Measurements from ENCODE around the gene DDX3Y. TPM values are rescaled to one million over a fixed set of nuclear protein-coding genes. Genes with fewer than 3 reads are reported as not detected.

Gene DDX3Y
- polyA plus RNA-seq = not detected

DNA sequence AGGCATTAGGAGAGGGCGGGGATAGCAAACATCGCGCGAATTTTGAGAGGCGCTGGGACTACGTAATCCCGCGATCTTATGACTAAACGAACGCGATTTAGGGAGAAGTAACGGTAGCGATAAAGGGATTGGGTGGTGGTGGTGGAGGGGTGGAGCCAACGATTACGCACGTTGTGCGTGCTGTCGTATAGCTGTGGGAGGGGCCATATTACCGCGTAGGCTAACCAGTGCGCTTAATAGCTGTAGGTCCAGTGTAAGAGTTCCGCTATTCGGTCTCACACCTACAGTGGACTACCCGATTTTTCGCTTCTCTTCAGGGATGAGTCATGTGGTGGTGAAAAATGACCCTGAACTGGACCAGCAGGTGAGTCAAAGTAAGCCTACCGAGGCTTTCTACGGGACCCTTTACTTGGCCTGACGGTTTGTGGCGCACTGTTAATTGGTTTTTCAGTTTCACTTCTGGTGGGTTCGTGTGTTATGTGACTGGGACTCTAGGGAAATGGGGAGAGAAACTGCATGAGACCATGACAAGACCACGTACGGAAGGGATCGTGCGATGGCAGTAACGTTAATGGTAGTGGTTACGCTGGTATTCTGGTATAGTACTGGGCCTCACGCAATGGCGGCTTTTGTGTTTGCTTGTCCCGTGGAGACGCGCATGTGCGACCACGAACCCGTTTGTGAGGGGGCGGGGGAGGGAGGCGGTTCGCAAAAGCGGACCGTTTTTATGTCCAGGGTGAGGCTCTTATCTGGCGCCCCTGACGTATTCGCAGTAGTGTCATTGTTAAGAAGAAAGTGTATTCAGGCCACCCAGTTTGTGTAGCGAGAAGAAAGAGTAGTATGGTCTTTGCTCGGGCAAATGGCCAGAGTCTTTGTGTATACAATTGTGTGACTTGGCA is at the start of gene DDX3Y:
TSS of gene DDX3Y (plus strand) at position 251 of the 899 bp plus-strand sequence. CDS start at position 320, 69 bp downstream.
- no peaks in the 10 kb centered on the region for H3K27me3 Mint-ChIP-seq
- no peaks in the 10 kb centered on the region for H3K9me3 Mint-ChIP-seq
- no peaks in the 10 kb centered on the region for H3K36me3 Mint-ChIP-seq
- no peak within 1 kb of the TSS for H3K27ac Mint-ChIP-seq
- no peaks in the 10 kb centered on the region for H3K4me1 Mint-ChIP-seq
- H3K4me3 Mint-ChIP-seq = no peak within 1 kb of the TSS

DNA sequence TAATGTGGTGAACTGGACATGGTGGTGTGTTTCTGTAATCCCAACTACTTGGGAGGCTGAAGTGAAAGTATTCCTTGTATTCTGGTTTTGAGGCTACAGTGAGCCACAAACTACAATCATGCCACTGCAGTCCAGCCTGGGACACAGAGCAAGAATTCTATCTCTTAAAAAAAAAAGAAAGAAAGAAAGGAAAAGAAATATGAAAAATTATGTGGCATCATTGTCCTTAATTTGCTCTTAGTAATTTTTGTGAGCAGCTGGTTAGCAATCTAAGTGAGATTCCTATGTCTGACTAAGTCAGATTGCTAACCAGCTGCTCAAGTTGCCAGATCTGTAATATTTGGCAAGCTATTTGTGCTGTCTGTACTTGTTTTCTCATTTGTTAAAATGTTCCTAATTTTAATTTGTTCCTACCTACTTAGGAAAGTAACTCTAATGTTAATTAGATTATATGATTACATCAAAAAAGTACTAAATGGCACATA is 48.8 kb upstream of the DDX3Y start:
- Mint-ChIP-seq H3K9me3 (no peaks in the 10 kb centered on the region), H3K36me3 (no peaks in the 10 kb centered on the region), H3K27me3 (no peaks in the 10 kb centered on the region), H3K4me3 (no peak overlapping the region), H3K27ac (no peak overlapping the region), H3K4me1 (no peaks in the 10 kb centered on the region)

DNA sequence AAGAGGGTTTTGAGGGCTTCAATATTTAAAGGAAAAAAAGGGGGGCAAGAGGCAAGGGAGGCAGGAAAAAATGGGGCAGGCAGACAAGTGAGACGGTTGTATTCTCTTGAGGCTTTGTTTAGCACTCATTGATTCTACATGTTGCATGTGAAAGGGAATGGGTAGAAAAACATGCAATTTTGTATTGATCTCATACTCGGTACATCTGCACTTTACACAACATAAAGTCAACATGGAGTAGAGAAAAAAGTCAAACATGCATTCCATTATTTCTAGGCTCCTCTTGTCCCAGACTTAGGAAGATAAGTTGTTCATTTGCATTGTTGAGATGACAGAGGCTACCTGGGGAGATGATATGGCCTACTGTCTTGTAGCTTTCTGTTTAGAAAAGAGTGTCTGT is 36.7 kb upstream of the DDX3Y start:
- H3K9me3 Mint-ChIP-seq = no peaks in the 10 kb centered on the region
- no peaks in the 10 kb centered on the region for H3K36me3 Mint-ChIP-seq
- H3K27me3 Mint-ChIP-seq = no peaks in the 10 kb centered on the region
- no peak overlapping the region for H3K27ac Mint-ChIP-seq
- no peak overlapping the region for H3K4me3 Mint-ChIP-seq
- no peaks in the 10 kb centered on the region for H3K4me1 Mint-ChIP-seq

DNA sequence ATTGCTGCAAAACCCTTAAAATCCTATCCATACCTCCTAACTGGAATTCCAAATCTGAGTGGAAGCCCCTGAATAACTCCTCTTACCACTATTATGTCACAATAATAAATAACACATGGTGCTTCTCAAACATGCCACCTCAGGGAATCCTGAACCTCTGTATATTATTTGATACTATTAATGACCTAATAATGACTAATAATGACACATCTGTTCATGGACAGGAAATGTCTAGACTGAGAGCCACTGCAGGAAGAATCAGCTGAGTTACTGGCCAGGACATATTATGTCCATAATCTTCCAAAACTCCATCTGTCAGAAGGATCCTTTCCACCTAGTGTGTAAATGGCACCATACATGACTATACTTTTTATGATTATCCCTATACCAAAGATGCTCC is 7.7 kb upstream of the DDX3Y start:
- H3K36me3 Mint-ChIP-seq = no peaks in the 10 kb centered on the region
- no peaks in the 10 kb centered on the region for H3K9me3 Mint-ChIP-seq
- H3K4me3 Mint-ChIP-seq = no peak overlapping the region
- H3K4me1 Mint-ChIP-seq = no peaks in the 10 kb centered on the region
- H3K27me3 Mint-ChIP-seq = no peaks in the 10 kb centered on the region
- H3K27ac Mint-ChIP-seq = no peak overlapping the region

DNA sequence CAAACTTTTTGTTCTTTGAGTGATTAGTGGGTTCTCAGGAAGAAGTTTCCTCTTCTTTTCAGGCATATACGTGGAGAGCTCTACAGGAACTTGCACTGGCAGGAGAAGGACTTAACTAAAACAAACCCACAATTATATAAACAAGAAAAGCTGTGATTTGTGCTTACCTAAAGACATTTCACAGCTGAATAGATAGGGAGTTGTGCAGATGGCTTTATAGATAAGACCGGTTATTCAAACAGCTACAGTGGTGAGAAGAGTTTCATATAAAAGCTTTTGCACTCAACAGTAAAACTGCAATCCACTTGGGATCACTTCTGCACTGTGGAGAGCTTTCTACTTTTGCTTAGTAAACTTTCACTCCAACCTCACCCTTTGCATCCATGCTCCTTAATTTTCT is 6.1 kb upstream of the DDX3Y start:
- Mint-ChIP-seq H3K36me3 (no peaks in the 10 kb centered on the region), H3K4me3 (no peak overlapping the region), H3K9me3 (no peaks in the 10 kb centered on the region), H3K27me3 (no peaks in the 10 kb centered on the region), H3K27ac (no peak overlapping the region), H3K4me1 (no peaks in the 10 kb centered on the region)

DNA sequence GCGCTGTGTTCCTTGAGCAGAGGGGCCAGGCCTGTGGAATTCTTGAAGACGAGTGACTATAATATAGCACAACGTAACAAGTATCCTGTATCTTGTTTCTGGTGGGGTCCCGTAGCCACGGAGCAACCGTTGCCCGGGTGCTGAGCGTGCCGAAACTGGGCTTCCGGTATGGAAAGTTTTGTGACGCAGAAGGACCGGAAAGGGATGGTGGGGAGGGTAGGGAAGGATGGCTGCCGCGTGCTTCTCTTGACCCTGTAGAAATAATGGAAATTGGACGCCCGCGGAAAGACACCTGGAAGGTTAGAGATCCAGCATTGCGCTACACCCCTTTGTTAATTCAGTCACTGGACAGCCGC is 827 bp downstream of the DDX3Y start:
- no peaks in the 10 kb centered on the region for H3K27me3 Mint-ChIP-seq
- H3K4me1 Mint-ChIP-seq = no peaks in the 10 kb centered on the region
- H3K36me3 Mint-ChIP-seq = no peaks in the 10 kb centered on the region
- H3K9me3 Mint-ChIP-seq = no peaks in the 10 kb centered on the region
- H3K4me3 Mint-ChIP-seq = no peak overlapping the region
- no peak overlapping the region for H3K27ac Mint-ChIP-seq

DNA sequence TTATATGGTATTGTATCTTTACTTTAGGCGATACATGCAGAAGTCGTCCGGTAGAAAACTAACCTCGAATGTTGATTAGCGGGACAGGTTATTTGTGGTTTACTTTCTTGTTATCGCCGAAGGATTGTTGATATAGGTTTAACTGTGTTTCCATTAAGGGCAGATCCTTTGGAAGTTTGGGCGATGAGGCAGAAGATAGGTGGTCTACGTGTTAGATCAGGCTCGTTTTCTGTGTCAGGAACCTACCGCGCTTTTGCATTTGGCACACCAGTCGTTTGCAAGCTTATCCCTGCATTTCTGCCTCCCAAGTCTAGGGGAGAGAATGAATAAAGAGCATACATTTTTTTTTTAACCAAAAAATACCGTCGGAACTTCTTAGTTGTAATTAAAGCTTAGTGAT is 1.2 kb downstream of the DDX3Y start:
- Mint-ChIP-seq H3K9me3 (no peaks in the 10 kb centered on the region), H3K27me3 (no peaks in the 10 kb centered on the region), H3K4me1 (no peaks in the 10 kb centered on the region)

DNA sequence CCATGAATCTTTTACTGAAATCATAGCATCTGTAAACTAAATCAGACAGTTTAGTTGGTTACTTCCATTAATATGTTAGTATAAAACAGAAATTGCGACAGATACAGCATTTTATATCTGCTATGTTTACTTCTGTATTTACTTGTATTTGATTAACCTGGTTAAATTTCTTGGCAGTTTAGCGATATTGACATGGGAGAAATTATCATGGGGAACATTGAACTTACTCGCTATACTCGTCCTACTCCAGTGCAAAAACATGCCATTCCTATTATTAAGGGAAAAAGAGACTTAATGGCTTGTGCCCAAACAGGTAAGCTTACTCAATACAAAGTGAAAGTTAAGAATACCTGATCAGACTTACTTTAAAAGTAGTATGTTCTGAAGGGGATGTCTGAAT is 8.9 kb downstream of the DDX3Y start:
- no peak overlapping the region for H3K27ac Mint-ChIP-seq
- no peak overlapping the region for H3K4me3 Mint-ChIP-seq
- H3K27me3 Mint-ChIP-seq = no peaks in the 10 kb centered on the region
- H3K36me3 Mint-ChIP-seq = no peaks in the 10 kb centered on the region
- H3K9me3 Mint-ChIP-seq = no peaks in the 10 kb centered on the region
- H3K4me1 Mint-ChIP-seq = no peaks in the 10 kb centered on the region

More for the DNA sequence above, 1.2 kb downstream of the DDX3Y start:
- no peak overlapping the region for H3K27ac Mint-ChIP-seq
- no peaks in the 10 kb centered on the region for H3K36me3 Mint-ChIP-seq
- no peak overlapping the region for H3K4me3 Mint-ChIP-seq

DNA sequence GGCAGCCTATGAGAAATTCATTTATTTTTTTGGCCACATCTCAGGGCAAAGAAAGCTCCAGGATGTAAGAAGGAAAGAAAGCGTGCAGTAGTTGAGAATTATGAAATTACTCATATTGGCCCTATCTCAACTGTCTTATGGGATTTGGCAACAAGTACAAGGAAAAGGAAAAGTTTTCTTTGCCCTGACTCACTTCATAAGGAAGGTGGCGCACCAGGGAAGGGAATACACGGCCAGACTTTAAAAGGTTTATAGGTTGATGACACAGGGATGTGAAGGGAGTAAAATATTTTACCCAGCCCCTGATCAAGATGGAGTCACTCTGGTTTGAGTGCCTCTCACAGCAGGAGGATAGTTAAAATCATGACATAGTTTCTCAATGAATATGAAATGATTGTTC is 23.4 kb downstream of the DDX3Y start:
- Mint-ChIP-seq H3K36me3 (no peaks in the 10 kb centered on the region), H3K9me3 (no peaks in the 10 kb centered on the region), H3K27me3 (no peaks in the 10 kb centered on the region), H3K4me3 (no peak overlapping the region), H3K27ac (no peak overlapping the region), H3K4me1 (no peaks in the 10 kb centered on the region)

DNA sequence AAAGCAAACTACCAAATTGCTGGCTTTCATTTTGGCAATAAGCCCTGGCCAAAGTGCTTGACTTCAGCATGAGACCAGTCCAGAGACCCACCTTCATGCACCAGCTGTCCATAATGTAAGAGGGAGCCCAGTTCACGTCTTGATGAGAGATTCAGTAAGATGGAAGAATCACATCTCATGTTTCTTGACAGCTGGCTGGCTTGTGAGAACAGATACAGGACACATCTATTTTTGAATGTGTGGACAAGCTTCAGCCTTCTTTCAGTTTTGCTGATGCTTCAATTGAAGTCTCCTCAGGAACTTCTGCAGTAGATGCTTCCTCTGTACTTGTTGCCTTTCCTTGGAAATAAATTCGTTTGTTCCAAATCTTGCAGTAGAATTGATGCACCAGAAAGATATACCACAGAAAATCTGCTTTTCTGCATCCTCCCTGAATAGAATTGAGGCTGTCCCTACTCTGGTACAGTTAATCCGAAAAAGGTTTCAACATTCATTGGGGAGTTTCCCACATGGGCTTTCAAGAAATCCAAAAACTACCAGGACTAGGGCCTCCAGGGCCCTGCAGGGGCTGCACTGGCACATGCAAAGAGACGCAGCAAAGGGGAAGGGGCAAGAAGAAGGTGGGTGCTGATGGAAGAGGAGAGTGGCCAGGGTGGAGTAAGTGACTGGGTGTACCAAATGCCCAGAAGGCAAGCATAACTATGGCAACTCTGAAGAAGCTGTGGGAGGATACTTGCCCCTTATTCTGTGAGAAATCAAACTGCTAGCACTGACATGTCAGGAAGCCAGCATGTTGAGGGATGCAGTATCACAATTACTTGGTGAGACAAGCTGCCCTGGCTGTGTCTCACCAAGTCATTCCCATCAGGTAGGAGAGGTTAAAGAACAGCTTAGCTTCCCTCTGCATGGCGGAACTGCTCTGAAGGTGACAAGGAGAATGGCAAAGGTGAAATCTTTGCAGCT is 37.3 kb downstream of the DDX3Y start:
- H3K27me3 Mint-ChIP-seq = no peaks in the 10 kb centered on the region
- no peak overlapping the region for H3K4me3 Mint-ChIP-seq
- no peaks in the 10 kb centered on the region for H3K4me1 Mint-ChIP-seq
- no peaks in the 10 kb centered on the region for H3K9me3 Mint-ChIP-seq
- no peaks in the 10 kb centered on the region for H3K36me3 Mint-ChIP-seq
- H3K27ac Mint-ChIP-seq = no peak overlapping the region

Other genes with a start within 250 kb of the DDX3Y start
- gene USP9Y, start 203.6 kb upstream of the DDX3Y start, polyA plus RNA-seq = not detected